ENCODE data around the gene LRAT. TPM values are rescaled to one million over a fixed set of nuclear protein-coding genes. Genes with fewer than 3 reads are reported as not detected.
"Not testable (repeated sequence)": the region's sequence is repeated elsewhere in the genome, so short reads cannot be mapped to it uniquely, and the experiment has no call there.

LRAT gene
- total and polyA plus RNA-seq, 2 of the 13 experiments (the other 11 are each of a cell fraction or from before 2014, with no cell fraction given): 0.11 TPM; not detected in 1

DNA sequence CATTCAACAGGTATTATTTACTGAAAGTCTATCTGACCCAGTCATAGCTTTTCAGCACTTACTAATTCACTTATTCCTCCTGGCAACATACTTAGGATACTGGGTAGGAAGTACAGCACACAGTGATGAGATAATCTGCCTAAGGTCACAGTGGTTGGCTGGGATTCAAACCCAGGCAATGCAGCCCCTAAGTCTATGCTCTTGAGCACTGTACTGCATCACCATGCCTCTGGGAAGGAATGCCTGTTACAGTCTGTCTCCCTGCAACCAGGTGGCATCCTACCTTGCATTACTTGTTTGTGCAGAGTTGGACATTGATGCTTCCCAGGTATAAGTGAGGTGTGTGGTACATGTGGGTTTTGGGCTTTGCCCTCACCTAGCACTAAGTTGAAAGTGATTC, 21.5 kb upstream of the LRAT start:
- H3K4me1 ChIP-seq (ENCODE audit: insufficient read depth, low read length): peaks cover 3% of the 10 kb centered on the region; the same call in 1 of the 2 replicates
- H3K9ac ChIP-seq (ENCODE audit: insufficient read depth, low read depth, low read length): no peak overlapping the region
- no peaks in the 10 kb centered on the region for H3K27me3 ChIP-seq (ENCODE audit: control insufficient read depth in 1 of 2, insufficient read depth in 2 of 2, low read length in 2 of 2)
- no peaks in the 10 kb centered on the region for H3K79me2 ChIP-seq (ENCODE audit: insufficient read depth, low read length)
- no peak for DNase-seq (ENCODE audit: low spot score)
- no peak for FAIRE-seq
- H2AFZ ChIP-seq (ENCODE audit: low read length): no peak overlapping the region
- ChIA-PET CTCF (ENCODE audit: low intra/inter-chr PET ratio, low total read pairs) (no interaction called here), POLR2A (no interaction called here)
- H3K4me2 ChIP-seq (ENCODE audit: low read depth, low read length): no peak overlapping the region
- H3K36me3 ChIP-seq (replicated peaks in 1 of 2; ENCODE audit: control insufficient read depth in 1 of 2, insufficient read depth in 2 of 2, low read length in 2 of 2): no peaks in the 10 kb centered on the region
- intact Hi-C loops (cut with micrococcal nuclease; ENCODE audit: unreplicated experiment) (no loop called here), in situ Hi-C loops (cut with HindIII; ENCODE audit: extremely low pct_ligation_motif_present, low pct_unique_long_range_greater_than_20kb) (no loop called here)
- H3K4me3 ChIP-seq (replicated peaks in 1 of 3; ENCODE audit: insufficient read depth in 1 of 3, low read depth in 2 of 3, low read length in 3 of 3): no peak overlapping the region
- no peaks in the 10 kb centered on the region for H4K20me1 ChIP-seq (ENCODE audit: insufficient read depth, low read length)
- H3K27ac ChIP-seq (ENCODE audit: extremely low read length, insufficient read depth, low read length): no peak overlapping the region
- no TSS peak for BruUV-seq (replicated peaks)
- no peaks in the 10 kb centered on the region for H3K9me3 ChIP-seq (ENCODE audit: low read length)
- no peak for ATAC-seq
- TF ChIP-seq SRSF9 (IDR thresholded peaks at IDR 0.05; ENCODE audit: borderline replicate concordance, insufficient read depth, low read depth, low read length, poor library complexity, severe bottlenecking) (no peak), HNRNPLL (IDR thresholded peaks at IDR 0.05; ENCODE audit: low read depth, low read length, poor library complexity, severe bottlenecking) (no peak), ZNF260 (CRISPR knock-in tag; IDR thresholded peaks at IDR 0.05; ENCODE audit: borderline replicate concordance, low read depth) (no peak), ZNF614 (CRISPR knock-in tag; IDR thresholded peaks at IDR 0.05; ENCODE audit: borderline replicate concordance) (no peak)
- TF ChIP-seq, protein P1, sequence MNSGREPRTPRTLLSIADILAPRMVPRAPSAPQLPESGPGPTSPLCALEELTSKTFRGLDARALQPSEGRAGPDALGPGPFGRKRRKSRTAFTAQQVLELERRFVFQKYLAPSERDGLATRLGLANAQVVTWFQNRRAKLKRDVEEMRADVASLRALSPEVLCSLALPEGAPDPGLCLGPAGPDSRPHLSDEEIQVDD (CRISPR knock-in tag; IDR thresholded peaks at IDR 0.05; ENCODE audit: borderline replicate concordance): no peak
- TF ChIP-seq, protein P2, sequence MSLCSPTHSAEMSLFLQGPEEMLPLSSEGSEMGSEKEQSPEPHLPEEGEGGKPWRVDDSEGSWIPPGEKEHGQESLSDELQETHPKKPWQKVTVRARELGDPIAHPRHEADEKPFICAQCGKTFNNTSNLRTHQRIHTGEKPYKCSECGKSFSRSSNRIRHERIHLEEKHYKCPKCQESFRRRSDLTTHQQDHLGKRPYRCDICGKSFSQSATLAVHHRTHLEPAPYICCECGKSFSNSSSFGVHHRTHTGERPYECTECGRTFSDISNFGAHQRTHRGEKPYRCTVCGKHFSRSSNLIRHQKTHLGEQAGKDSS (CRISPR knock-in tag; IDR thresholded peaks at IDR 0.05; ENCODE audit: borderline replicate concordance, low read depth): no peak

DNA sequence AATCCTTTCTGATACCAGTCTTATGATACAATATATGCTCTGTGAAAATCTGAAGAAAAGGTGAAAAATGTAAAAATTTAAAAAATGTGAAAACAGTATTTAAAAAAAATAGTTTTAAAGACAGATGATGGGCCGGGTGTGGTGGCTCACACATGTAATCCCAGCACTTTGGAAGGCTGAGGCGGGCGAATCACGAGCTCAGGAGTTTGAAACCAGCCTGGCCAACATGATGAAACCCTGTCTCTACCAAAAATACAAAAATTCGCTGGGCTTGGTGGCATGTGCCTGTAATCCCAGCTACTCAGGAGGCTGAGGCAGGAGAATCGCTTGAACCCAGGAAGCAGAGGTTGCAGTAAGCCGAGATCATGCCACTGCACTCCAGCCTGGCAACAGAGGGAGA, 20.2 kb upstream of the LRAT start:
- H3K9ac ChIP-seq (ENCODE audit: insufficient read depth, low read depth, low read length); H4K20me1 ChIP-seq (ENCODE audit: insufficient read depth, low read length); ATAC-seq; H3K9me3 ChIP-seq (ENCODE audit: low read length); H3K4me2 ChIP-seq (ENCODE audit: low read depth, low read length); H3K4me3 ChIP-seq (replicated peaks in 1 of 3; ENCODE audit: insufficient read depth in 1 of 3, low read depth in 2 of 3, low read length in 3 of 3); H3K79me2 ChIP-seq (ENCODE audit: insufficient read depth, low read length); H3K27me3 ChIP-seq (ENCODE audit: control insufficient read depth in 1 of 2, insufficient read depth in 2 of 2, low read length in 2 of 2); POLR2A ChIA-PET; H3K36me3 ChIP-seq (replicated peaks in 1 of 2; ENCODE audit: control insufficient read depth in 1 of 2, insufficient read depth in 2 of 2, low read length in 2 of 2); FAIRE-seq; DNase-seq (ENCODE audit: low spot score); H3K27ac ChIP-seq (ENCODE audit: extremely low read length, insufficient read depth, low read length); intact Hi-C loops (cut with micrococcal nuclease; ENCODE audit: unreplicated experiment); in situ Hi-C loops (cut with HindIII; ENCODE audit: extremely low pct_ligation_motif_present, low pct_unique_long_range_greater_than_20kb); BruUV-seq (replicated peaks); H2AFZ ChIP-seq (ENCODE audit: low read length); CTCF ChIA-PET (ENCODE audit: low intra/inter-chr PET ratio, low total read pairs); H3K4me1 ChIP-seq (ENCODE audit: insufficient read depth, low read length): not testable (repeated sequence)
- WGBS (ENCODE audit: low lambda C conversion rate): 6% methylated on average over 7 of the region's 7 CpGs

Data from HepG2 (cell line).